Measurements from ENCODE around the gene TNPO3. TPM values are rescaled to one million over a fixed set of nuclear protein-coding genes. Genes with fewer than 3 reads are reported as not detected.

TNPO3 gene
- total and polyA plus RNA-seq, 2 of the 4 experiments (the other 2 are of a cell fraction): 24.2 to 77.2 TPM

DNA sequence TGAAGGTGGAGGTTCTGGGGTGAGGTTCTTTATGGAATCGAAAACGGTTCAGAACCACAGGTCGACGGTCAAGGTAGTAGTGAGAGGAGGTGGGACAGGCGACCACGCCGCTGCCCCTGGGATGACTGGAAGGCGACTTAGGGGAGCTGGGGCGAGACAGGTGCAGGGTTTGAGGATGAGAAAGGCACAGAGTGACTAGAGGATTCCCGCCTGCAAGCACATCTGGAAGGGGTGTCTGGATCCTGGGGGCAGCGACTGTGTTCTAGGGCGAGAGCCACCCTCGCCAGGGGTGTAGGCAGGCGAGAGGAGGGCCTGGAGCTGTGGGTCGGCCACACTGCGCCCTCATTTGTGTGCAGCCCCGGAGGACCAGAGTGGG, 117.7 kb downstream of the TNPO3 start (continued):
- no peak for TF ChIP-seq CTCF (conservative IDR thresholded peaks at IDR 0.05; ENCODE audit: low read depth, low read length)

- H4K5ac ChIP-seq (ENCODE audit: low read depth, low read length): no peak overlapping the region
- H2AFZ ChIP-seq (replicated peaks; ENCODE audit: low read length, poor library complexity): no peak overlapping the region
- H3K9me3 ChIP-seq (ENCODE audit: control insufficient read depth, insufficient read depth, low read length): no peaks in the 10 kb centered on the region
- no peak overlapping the region for H3K4me3 ChIP-seq (ENCODE audit: insufficient read depth, low read depth, low read length)
- WGBS, 2 experiments (ENCODE audit: extremely low coverage in 2 of 2, insufficient read length in 1 of 2): no CpG with 5 or more reads among the region's 4 CpGs
- H3K9ac ChIP-seq (ENCODE audit: low read depth, low read length): no peak overlapping the region
- in situ Hi-C loops (cut with MboI; ENCODE audit: low sequenced_read_pairs) (no loop called here), intact Hi-C loops (cut with micrococcal nuclease) (no loop called here), dilution Hi-C loops (cut with HindIII; ENCODE audit: low sequenced_read_pairs, unreplicated experiment) (no loop called here)
- H3K36me3 ChIP-seq (ENCODE audit: control insufficient read depth, insufficient read depth, low read length): no peaks in the 10 kb centered on the region
- ChIA-PET CTCF (no interaction called here), POLR2A (ENCODE audit: unreplicated experiment) (no interaction called here)
- no peaks in the 10 kb centered on the region for H3K79me1 ChIP-seq (ENCODE audit: low read depth in 1 of 2, low read length in 2 of 2)
- no peak overlapping the region for H2BK5ac ChIP-seq (ENCODE audit: low read depth, low read length, poor library complexity, severe bottlenecking)
- no peak overlapping the region for H3K27ac ChIP-seq (ENCODE audit: insufficient read depth, low read length)
- ATAC-seq (ENCODE audit: low read depth) (no peak), DNase-seq (no peak)
- H2BK15ac ChIP-seq (ENCODE audit: low read depth, low read length): no peak overlapping the region
- no peak overlapping the region for H2AK5ac ChIP-seq (ENCODE audit: low read depth, low read length)
- H3K4me2 ChIP-seq (ENCODE audit: low read depth, low read length): no peak overlapping the region
- no peak overlapping the region for H2BK20ac ChIP-seq (ENCODE audit: low read depth, low read length)
- H3K4me1 ChIP-seq (ENCODE audit: control insufficient read depth, insufficient read depth, low read length): no peaks in the 10 kb centered on the region; the same call in 1 of the 2 replicates
- no peaks in the 10 kb centered on the region for H3K9me1 ChIP-seq (ENCODE audit: insufficient read depth, low read length)
- no peak overlapping the region for H4K8ac ChIP-seq (ENCODE audit: low read depth in 2 of 2, low read length in 2 of 2)
- H2BK120ac ChIP-seq (ENCODE audit: low read depth, low read length): no peak overlapping the region
- H4K20me1 ChIP-seq (ENCODE audit: insufficient read depth, low read length): no peaks in the 10 kb centered on the region; the same call in 1 of the 2 replicates
- no peak overlapping the region for H3K14ac ChIP-seq (replicated peaks; ENCODE audit: low read depth, low read length)
- BruUV-seq (replicated peaks): no TSS peak
- H3K18ac ChIP-seq (ENCODE audit: low read depth, low read length): no peak overlapping the region
- no peak overlapping the region for H2AK9ac ChIP-seq (replicated peaks; ENCODE audit: low read depth, low read length, poor library complexity)
- no peak overlapping the region for H3K56ac ChIP-seq (ENCODE audit: extremely low read depth, insufficient read depth, low read length)
- peaks cover 89% of the 10 kb centered on the region for H3K27me3 ChIP-seq (ENCODE audit: control insufficient read depth, insufficient read depth, low read length)
- TF ChIP-seq MAZ (IDR thresholded peaks at IDR 0.05; ENCODE audit: borderline replicate concordance, low read depth, low read length) (no peak), FOS (IDR thresholded peaks at IDR 0.05; ENCODE audit: low read depth, low read length) (no peak), RCOR1 (IDR thresholded peaks at IDR 0.05; ENCODE audit: insufficient replicate concordance, low read length) (no peak), NFE2L2 (IDR thresholded peaks at IDR 0.05; ENCODE audit: low read depth, low read length) (no peak), CTCF (conservative IDR thresholded peaks at IDR 0.05; ENCODE audit: low read depth, low read length) (no peak), RFX5 (IDR thresholded peaks at IDR 0.05; ENCODE audit: low read depth, low read length) (no peak), POLR2A (IDR thresholded peaks at IDR 0.05; ENCODE audit: low read depth, low read length) (no peak), USF2 (IDR thresholded peaks at IDR 0.05; ENCODE audit: low read depth, low read length) (no peak), CHD1 (IDR thresholded peaks at IDR 0.05; ENCODE audit: low read depth, low read length) (no peak), CEBPB (IDR thresholded peaks at IDR 0.05; ENCODE audit: low read depth, low read length) (no peak), BHLHE40 (IDR thresholded peaks at IDR 0.05; ENCODE audit: low read depth, low read length) (no peak), RAD21 (IDR thresholded peaks at IDR 0.05; ENCODE audit: low read length) (no peak)
- no peak overlapping the region for H3K4ac ChIP-seq (ENCODE audit: low read depth, low read length)
- no peak overlapping the region for H4K91ac ChIP-seq (ENCODE audit: insufficient read depth, low read depth, low read length)
- H3K23ac ChIP-seq (ENCODE audit: low read depth, low read length): no peak overlapping the region
These were observed 118.1 kb downstream of the TNPO3 start for GRCh38 chr7:128936798-128937197.
